Esophagus muscularis mucosa (tissue), 4 donors: Measurements from ENCODE around the gene EHMT2. TPM values are rescaled to one million over a fixed set of nuclear protein-coding genes. Genes with fewer than 3 reads are reported as not detected.

ENCODE experiments used
- DNase-seq: peaks from one replicate; pipeline ENCODE4 v3.0.0-alpha.2; 2017; ENCODE audit errors: extremely low spot score
- H3K27ac ChIP-seq, 4 donors: fragments of 200-600 bp; sonication (generic); replicated peaks in 1 of 4; 1 replicate in 3 of 4; 2 replicates in 1 of 4; pipeline ENCODE4 v1.5.1; 2016 to 2019; ENCODE audit warnings: mild to moderate bottlenecking in 1 of 4
- H3K27me3 ChIP-seq, 4 donors: fragments of 200-600 bp; sonication (generic); one replicate each; pipeline versions ENCODE4 v1.5.1 to v1.6.0; 2016 to 2019
- H3K36me3 ChIP-seq, 4 donors: fragments of 200-600 bp; sonication (generic); one replicate each; pipeline ENCODE4 v1.5.1; 2016 to 2019
- H3K4me1 ChIP-seq, 4 donors: fragments of 200-600 bp; sonication (generic); one replicate each; pipeline ENCODE4 v1.5.1; 2016 to 2019
- H3K4me3 ChIP-seq, 4 donors: fragments of 200-600 bp; sonication (generic); 1 replicate in 2 of 4; 2 replicates in 2 of 4; pipeline ENCODE4 v1.5.1; 2016 to 2019; ENCODE audit warnings: mild to moderate bottlenecking in 4 of 4, moderate library complexity in 1 of 4
- H3K9me3 ChIP-seq, 4 donors: fragments of 200-600 bp; sonication (generic); 1 replicate in 3 of 4; 2 replicates in 1 of 4; pipeline ENCODE4 v1.5.1; 2016 to 2019
- CTCF ChIP-seq, 3 experiments: fragments of 200-600 bp in 2 of 3; fragments of 450-650 bp in 1 of 3; sonication (generic) in 2 of 3; IDR thresholded peaks; one replicate each; pipeline ENCODE4 v1.5.1; 2017 to 2019; ENCODE audit warnings: antibody characterized with exemption in 3 of 3, mild to moderate bottlenecking in 2 of 3, moderate library complexity in 1 of 3
- EP300 ChIP-seq: sonication (generic); formaldehyde crosslinking; IDR thresholded peaks from one replicate; pipeline ENCODE4 v1.6.1; 2017; ENCODE audit warnings: antibody characterized with exemption
- POLR2A ChIP-seq: fragments of 450-650 bp; IDR thresholded peaks from one replicate; pipeline ENCODE4 v1.6.1; 2017; ENCODE audit warnings: antibody characterized with exemption, moderate library complexity, mild to moderate bottlenecking, low read depth
- POLR2AphosphoS5 ChIP-seq, 2 donors: sonication (generic); formaldehyde crosslinking; IDR thresholded peaks; one replicate each; pipeline ENCODE4 v1.6.1; 2017; ENCODE audit warnings: antibody characterized with exemption in 2 of 2
- WGBS: methylation state at CpG from one replicate; pipeline ENCODE4 v1.1.5; 2018; 5-methylcytosine and 5-hydroxymethylcytosine counted together
- intact Hi-C: fragments of 100-400 bp; cut with DNase I; formaldehyde crosslinking; loops from one replicate; pipeline ENCODE4 v1.15.1; 2023
- total RNA-seq, 4 donors: library from RNA; depleted of rRNA; stranded (reverse); fragments of >200 nt; gene quantifications; one replicate each; pipeline versions ENCODE4 v1.1.0 to v1.2.1, GENCODE V29; 2016

Gene EHMT2
- total RNA-seq, 4 donors from 2014 or later, result 25.7 to 48.4 (median 38.1) TPM

- DNase-seq, result no peak
- H3K27ac ChIP-seq, result peak overlapping the region; percentile 80 to 89 (median 84)
- intact Hi-C loops, result no loop called here
- no peaks in the 10 kb centered on the region for H3K36me3 ChIP-seq
- WGBS, result 0% methylated on average over 7 of the region's 45 CpGs
- H3K4me3 ChIP-seq, result peak overlapping the region; percentile 58 to 86 (median 75)
- H3K4me1 ChIP-seq, result peaks cover 33 to 60% (median 51%) of the 10 kb centered on the region in 4 donors
- H3K9me3 ChIP-seq, result no peaks in the 10 kb centered on the region
- no peaks in the 10 kb centered on the region for H3K27me3 ChIP-seq
- no peak for TF ChIP-seq POLR2AphosphoS5 (IDR thresholded peaks at IDR 0.05)
- no peak for TF ChIP-seq POLR2A
- TF ChIP-seq CTCF (IDR thresholded peaks at IDR 0.05), result no peak
- no peak for TF ChIP-seq EP300
Measured at GRCh38 chr6:31901415-31901952, 4.0 kb upstream of the EHMT2 start.

DNA sequence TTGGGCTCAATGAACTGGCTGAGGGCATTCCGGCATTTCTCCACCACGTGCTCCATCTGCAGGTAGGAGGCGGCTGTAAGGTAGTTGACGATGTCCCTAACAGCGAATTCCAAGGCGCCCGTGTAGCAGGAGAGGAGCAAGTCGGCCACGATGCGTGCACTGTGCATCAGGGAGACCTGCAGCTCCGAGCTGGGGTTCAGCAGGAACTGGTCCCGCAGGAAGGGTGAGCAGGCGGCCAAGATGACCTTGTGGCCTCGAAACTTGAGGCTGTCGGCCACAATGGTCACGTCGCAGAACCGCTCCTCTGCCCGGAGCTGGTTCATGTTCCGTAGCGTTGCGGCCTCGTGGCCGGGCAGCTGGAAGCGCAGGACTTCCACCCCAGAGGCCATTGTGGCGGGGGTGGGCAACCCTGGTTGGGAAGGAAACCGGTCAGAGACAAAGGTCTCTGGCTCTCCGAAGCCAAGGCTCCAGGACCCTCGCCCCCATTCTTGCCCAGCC lies 3.5 kb upstream of the EHMT2 start:
- no peak for DNase-seq
- peak overlapping the region; percentile 58 to 86 (median 75) for H3K4me3 ChIP-seq
- H3K9me3 ChIP-seq, result no peaks in the 10 kb centered on the region
- no peak for TF ChIP-seq EP300
- TF ChIP-seq POLR2A, result no peak
- no peak for TF ChIP-seq POLR2AphosphoS5 (IDR thresholded peaks at IDR 0.05)
- TF ChIP-seq CTCF (IDR thresholded peaks at IDR 0.05), result no peak
- H3K4me1 ChIP-seq, result peaks cover 33 to 65% (median 56%) of the 10 kb centered on the region in 4 donors
- H3K27ac ChIP-seq, result peak overlapping the region; percentile 80 to 89 (median 84)
- WGBS, result 84% methylated on average over 6 of the region's 29 CpGs
- H3K27me3 ChIP-seq, result no peaks in the 10 kb centered on the region
- intact Hi-C loops, result no loop called here
- H3K36me3 ChIP-seq, result no peaks in the 10 kb centered on the region

DNA sequence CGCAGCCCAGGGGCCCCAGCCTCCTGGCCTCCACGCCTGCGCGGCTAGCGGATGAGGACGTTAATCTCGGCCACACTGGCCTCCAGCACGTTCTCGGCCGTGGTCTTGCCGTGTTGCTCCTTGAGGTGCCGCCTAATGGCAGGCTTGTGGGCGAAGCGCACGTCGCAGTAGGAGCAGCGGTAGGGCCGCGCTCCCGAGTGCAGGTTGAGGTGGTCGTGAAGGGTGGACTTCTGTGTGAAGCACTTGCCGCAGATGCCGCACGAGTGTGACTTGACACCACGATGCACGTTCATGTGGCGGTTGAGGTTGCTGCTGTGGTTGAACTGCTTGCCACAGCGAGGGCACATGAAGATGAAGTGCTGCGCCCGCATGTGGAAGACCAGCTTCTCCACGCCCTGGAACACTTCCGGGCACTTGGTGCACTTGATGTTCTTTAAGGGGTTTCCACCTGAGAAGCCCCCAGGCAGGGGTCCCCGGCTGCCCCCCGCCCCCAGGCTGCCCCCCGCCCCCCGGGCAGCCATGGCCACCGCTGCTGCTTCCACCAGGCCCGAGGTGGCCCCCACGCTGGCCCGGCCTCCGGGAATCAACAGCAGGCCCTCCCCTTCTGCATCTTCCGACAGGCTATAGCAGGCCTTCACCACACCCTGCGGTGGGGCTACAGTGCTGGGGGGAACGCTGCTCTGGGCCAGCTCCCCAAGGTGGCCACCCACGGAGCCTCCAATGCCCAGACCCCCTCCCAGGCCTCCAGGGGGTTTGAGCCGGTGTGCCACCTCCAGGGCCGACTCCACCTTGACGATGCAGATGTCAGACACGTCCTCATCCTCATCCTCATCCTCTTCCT lies 2.6 kb upstream of the EHMT2 start:
- 84% methylated on average over 28 of the region's 49 CpGs for WGBS
- Histone ChIP-seq H3K4me1 (peaks cover 33 to 66% (median 56%) of the 10 kb centered on the region in 4 donors), H3K4me3 (no peak overlapping the region), H3K27ac (peak overlapping the region in 2 of 4 donors; percentile 86 to 92), H3K9me3 (no peaks in the 10 kb centered on the region), H3K36me3 (peaks cover 3 to 6% (median 4%) of the 10 kb centered on the region in 4 donors), H3K27me3 (no peaks in the 10 kb centered on the region)
- no peak for DNase-seq
- intact Hi-C loops, result loop anchor here (5.0 kb wide), 1 partner anchor 52 kb away; no protein-coding TSS in a partner anchor
- TF ChIP-seq EP300, result no peak
- TF ChIP-seq CTCF (IDR thresholded peaks at IDR 0.05), result no peak
- no peak for TF ChIP-seq POLR2A
- no peak for TF ChIP-seq POLR2AphosphoS5 (IDR thresholded peaks at IDR 0.05)

- H3K9me3 ChIP-seq, result no peaks in the 10 kb centered on the region
- WGBS, result 72% methylated on average over 5 of the region's 5 CpGs
- H3K27me3 ChIP-seq, result no peaks in the 10 kb centered on the region
- H3K4me1 ChIP-seq, result peaks cover 33 to 66% (median 56%) of the 10 kb centered on the region in 4 donors
- TF ChIP-seq POLR2A, result no peak
- TF ChIP-seq EP300, result no peak
- no peak for TF ChIP-seq POLR2AphosphoS5 (IDR thresholded peaks at IDR 0.05)
- TF ChIP-seq CTCF (IDR thresholded peaks at IDR 0.05), result no peak
- H3K36me3 ChIP-seq, result peaks cover 8 to 15% (median 12%) of the 10 kb centered on the region in 4 donors
- no peak for DNase-seq
- intact Hi-C loops, result loop anchor here (5.0 kb wide), 1 partner anchor 53 kb away; no protein-coding TSS in a partner anchor
- peak overlapping the region in 2 of 4 donors; percentile 88 to 92 for H3K27ac ChIP-seq
- no peak overlapping the region for H3K4me3 ChIP-seq
Measured at GRCh38 chr6:31899215-31899614, 1.7 kb upstream of the EHMT2 start.
